GM21825 (cell line): ENCODE measurements around the gene TXLNB.
A peak's percentile ranks its signal among the peaks of the same experiment; 100 is the strongest.

Experiments
- ATAC-seq: cut with Tn5 transposase; IDR thresholded peaks from one replicate; pipeline ENCODE4 v1.9.1; 2021; ENCODE audit warnings: mild to moderate bottlenecking, moderate library complexity; ENCODE audit not compliant: unreplicated experiment

TXLNB gene

DNA sequence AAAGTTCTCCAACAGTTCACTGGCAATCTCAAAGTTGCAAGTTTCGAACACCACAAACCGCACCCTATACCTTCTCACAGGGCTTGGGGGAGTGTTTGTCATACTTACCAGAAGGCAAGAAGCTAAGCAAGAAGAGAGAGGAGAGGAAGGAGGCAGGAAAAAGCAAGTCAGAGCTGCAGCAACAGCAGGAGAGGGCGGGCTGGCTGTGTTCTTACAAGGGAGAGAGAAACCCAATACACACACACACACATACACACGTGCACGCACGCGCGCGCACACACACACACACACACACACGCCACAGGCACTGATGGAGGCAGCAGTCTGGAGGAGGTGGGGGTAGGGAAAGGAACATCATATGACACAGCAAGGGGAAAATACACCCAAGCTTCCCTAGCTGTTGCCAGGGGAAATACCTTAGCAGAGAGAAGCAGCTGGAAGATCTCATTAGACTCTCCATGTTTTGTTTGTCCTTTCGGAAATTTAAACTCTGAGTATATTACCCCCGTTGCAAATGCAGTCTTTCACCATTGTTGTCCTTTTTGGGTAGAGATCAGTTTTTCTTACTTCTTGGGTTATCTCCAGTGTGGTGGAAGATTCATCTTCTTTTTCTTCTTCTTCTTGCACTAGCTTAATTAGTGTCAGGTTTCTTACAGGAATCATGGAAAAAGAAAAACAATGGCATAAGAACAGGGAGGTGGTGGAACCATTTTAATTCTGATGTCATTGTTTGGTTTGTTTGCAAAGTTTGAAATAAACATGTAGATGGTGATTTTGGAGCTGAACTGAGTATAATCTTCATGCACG is at the start of gene TXLNB:
TSS of gene TXLNB (minus strand) at position 186 of the 807 bp plus-strand sequence. CDS start 3,099 bp downstream, outside the sequence.
- peak; percentile 68 for ATAC-seq

- ATAC-seq, result no peak
These were observed 49.3 kb upstream of the TXLNB start for GRCh38 chr6:139341060-139341459.

DNA sequence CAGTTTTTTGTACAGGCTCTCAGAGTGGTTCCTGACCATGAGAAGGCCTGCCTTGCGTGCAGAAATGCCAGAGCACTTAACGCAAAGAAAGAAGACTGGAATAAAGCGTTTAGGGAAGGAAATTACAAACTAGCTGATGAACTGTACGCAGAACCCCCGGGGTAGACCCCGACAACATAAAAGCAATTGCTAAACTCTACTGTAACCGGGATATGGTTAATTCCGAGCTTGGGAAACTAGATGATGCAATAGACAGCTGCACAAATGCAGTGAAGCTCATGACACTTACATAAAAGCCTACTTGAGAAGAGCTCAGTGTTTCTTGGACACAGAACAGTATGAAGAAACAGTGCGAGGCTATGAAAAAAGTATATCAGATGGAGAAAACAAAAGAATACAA is 47.0 kb upstream of the TXLNB start:
- no peak for ATAC-seq

GRCh38 chr6:139337830-139338229 is 46.0 kb upstream of the TXLNB start:
- no peak for ATAC-seq

GRCh38 chr6:139337001-139337400 is 45.2 kb upstream of the TXLNB start:
- no peak for ATAC-seq

DNA sequence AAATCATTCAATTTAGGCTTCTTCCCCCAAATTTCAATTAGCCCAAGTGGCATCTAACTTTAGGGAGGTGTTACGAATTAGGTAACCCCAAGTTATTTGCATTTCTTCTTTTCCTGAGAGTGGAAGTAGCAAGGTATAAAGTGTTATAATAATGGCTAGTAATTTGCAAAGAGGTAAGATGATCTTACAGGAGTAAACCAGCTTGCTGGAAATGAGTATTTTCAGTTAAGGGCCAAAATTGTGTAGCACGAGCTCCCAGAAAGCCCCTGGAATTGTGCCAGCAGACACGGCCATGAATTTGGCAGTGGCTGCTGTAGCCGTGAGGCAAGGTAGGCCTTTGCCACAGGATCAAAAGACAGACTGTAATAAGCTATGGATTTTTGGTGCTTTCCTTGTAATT is 44.7 kb upstream of the TXLNB start:
- no peak for ATAC-seq

GRCh38 chr6:139335447-139336210 is 43.8 kb upstream of the TXLNB start:
- ATAC-seq, result no peak

DNA sequence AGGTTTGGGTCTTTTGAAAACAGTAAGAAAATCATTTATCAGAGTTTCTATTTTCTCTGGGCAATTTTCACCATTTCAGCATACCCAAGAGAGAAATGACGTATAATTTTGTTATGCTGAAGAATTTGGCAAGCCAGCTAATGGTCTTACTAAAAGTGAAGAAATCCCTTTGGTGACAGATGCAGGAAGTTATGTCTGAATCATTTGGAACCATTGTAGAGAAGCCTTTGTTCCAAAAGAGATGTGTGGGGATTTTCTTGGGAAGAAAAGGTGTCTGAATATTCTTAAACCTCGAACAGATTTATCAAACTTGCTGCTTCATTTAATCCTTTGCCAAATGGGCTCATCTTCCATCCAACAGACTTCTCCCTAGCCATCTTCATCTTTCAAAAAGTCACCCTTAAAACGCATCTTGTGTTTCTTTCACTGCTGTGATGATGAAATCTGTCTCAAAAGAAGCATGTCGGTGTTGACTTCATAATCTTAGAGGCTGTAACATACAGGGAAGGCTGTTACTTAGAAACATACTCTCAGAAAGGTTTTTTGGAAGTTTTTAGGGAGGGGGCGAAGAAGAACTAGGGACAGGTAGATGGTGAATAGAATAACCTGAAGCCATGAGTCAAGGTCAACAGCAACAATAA is 43.1 kb upstream of the TXLNB start:
- no peak for ATAC-seq

DNA sequence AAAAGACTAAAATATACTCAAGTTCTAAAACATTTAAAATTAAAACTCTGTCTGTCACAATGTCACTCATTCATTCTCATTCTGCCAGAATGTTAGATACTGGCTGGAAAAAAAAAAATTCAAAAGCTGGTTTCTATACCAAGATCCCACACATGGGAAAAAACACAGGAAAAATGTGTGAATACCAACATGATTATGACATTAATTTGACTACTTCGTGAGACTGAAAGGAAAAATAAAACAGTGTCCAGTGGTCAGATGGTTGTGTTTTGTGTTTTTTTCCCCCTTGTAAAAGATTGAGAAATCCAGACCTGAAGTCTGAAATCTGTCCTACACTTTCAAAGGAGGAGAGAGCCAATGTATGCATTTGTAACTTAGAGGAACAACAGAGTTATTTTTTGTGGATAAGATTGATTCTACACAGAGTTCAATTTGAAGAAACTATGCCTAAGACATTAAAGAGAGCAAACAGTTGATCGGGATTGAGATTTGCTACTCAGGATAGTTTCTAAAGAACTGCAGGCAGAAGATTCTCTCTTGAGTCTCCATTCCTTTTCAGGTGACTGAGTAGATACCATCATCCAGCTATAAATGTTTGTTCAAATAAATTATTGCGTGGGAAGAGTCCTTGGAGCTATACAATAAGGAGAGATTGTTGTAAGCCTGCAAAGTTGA is 39.2 kb upstream of the TXLNB start:
- no peak for ATAC-seq

DNA sequence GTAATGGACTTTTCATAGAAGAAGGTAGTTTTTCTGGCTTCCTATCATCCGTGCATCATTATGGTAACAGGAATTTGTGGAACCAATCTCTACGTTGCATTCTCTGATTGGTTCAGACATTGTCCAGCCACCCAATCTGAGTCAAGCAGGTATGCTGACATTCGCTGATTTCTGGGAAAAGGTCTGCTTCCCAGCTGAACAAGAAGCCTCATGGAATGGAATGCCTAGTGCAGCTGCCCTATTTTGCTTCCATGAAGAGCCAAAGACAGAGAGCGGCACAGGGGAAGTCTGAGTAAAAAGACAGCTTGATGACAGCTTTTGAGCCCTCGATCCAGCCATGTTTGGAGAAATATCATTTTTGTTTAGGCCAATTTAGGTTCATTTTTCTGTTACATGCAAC is 38.5 kb upstream of the TXLNB start:
- no peak for ATAC-seq

DNA sequence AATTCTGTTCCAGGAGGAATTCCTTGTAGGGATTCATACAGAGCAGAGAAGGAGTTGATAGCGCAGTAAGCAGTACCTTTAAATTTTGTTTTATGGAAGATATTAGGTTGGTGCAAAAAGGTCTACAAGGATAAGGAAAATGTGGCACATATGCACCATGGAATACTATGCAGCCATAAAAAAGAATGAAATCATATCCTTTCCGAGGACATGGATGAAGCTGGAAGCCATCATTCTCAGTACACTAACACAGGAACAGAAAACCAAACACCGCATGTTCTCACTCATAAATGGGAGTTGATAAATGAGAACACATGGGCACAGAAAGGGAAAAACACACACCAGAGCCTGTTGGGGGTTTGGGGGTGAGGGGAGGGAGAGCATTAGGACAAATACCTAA is 37.4 kb upstream of the TXLNB start:
- ATAC-seq, result no peak

DNA sequence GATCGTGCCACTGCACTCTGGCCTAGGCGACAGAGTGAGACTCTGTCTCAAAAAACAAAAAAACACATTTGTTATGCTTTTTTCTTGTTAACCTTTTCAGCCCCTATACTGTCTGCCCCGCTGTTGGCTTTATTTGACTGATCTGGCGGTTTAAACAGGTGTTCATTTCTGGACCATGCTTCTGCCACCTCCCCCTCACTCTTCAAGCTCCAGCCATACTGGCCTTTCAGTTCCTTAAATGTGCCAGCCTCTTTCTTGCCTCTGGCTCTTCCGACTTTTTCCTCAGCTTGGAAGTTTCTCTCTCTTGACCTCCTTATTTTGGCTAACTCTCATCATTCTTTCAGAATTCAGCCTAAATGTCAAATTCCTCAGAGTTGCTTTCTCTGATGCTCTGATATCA is 35.2 kb upstream of the TXLNB start:
- ATAC-seq, result no peak

- ATAC-seq, result no peak
These were observed 33.9 kb upstream of the TXLNB start for GRCh38 chr6:139325686-139326085.

DNA sequence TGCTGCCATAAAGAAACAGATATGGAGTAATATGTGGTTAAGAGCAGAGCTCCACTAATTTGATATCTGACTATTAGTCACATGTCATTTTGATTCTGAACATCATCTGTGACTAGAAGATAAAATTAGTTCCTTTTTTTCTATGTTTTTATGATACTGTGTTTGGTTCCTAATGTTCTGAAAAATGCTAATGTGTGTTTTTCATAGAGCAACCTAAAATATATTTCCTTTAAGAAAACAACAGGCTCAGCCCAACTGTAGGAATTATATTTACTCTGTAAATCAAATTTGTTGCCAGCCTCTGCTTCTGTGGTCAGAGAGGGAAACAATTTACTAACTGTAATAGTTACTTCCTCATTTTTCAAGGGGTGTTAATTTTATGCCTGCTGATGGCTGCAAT is 33.3 kb upstream of the TXLNB start:
- ATAC-seq, result peak; percentile 51

DNA sequence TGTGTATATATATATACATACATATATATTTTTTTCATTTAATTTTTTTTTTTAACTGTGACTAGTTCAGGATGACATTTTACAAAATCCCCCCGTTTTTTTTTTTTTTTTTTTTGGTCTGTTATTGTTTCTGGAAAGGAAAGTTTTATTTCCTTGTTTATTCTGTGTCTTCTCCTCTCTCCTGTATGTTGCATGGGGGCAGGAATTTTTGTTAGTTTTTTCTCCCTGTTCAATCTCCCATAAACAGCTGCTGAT is 32.4 kb upstream of the TXLNB start:
- ATAC-seq, result no peak

DNA sequence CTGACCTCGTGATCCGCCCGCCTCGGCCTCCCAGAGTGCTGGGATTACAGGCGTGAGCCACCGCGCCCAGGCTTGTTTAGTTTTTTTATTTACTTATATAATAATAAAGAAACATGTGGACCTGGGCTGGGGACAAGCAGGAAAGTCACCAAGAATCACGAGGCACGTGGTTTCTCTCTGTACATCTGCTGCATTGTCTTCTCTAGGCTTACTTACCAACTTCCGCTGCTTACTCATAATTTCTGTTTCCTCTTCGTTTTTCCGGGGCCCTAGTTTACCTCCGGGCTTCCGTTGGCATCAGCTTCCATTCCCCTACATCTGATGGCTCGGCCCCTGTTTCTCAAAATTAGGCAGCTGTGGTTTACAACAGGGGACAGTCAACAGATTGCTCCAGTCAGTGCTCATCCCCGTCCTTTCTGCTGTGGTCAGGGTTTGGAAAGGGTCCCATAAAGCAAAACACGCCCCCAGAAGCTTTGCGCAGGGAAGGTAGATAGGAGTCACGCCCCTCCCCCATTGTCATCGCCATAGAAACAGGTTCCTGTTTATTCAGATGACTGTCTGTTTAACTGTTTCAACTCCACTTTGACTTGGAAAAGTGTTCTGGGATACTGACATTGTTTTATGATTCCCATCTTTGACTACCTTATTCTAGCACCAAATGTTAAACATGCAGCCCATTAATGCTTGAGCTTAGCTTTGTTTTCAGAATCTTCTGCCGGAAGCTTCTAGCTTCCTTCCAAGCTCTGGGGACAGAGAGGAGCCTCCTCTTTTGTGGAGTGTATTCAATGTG is 31.9 kb upstream of the TXLNB start:
- ATAC-seq, result peak; percentile 41

GRCh38 chr6:139320081-139320480 is 28.3 kb upstream of the TXLNB start:
- ATAC-seq, result no peak

GRCh38 chr6:139316622-139317317 is 25.0 kb upstream of the TXLNB start:
- no peak for ATAC-seq

DNA sequence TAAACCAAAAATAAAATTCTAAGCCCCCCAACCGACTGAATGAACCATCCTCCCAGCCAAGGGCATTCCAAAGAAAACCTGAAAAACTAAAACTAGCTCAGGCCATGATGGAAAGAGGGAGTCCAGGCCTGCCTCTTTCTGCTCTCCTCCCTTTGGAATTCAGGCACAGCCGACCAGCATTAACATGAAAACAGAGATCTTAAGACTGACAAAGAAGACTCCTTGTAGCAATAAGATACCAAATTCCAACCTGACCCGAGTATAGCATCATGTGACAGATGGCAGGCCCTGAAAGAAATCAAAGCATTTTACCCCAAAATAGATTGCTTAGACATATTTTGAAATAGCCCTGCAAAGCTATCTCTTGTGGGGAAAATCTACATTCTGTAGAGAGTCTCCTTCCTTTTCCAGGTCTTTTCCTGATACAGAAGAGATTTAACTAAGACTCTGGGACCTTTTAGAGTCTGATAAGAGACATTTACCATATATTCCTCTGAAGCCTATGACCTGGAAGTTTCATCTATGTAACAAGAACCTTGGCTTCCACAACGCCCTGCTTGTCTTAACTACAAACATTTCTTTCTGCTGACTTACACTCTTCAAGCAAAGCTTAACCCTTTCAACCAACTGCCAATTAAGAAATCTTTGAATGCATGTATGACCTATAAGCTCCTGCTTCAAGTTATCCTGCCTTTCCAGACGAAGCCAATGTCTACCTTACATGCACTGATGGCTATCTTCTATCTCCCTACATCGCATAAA is 22.2 kb upstream of the TXLNB start:
- no peak for ATAC-seq
